NCI-H1105 treated with DMSO at 0.1 percent for 48 hours (cell line): ENCODE measurements around the gene RAB5IF.
"Not testable (repeated sequence)": the region's sequence is repeated elsewhere in the genome, so short reads cannot be mapped to it uniquely, and the experiment has no call there.

ENCODE experiments used
- DNase-seq: peaks from one replicate; lab custom pipeline; 2025; lab: John Stamatoyannopoulos, UW

Gene RAB5IF

DNA sequence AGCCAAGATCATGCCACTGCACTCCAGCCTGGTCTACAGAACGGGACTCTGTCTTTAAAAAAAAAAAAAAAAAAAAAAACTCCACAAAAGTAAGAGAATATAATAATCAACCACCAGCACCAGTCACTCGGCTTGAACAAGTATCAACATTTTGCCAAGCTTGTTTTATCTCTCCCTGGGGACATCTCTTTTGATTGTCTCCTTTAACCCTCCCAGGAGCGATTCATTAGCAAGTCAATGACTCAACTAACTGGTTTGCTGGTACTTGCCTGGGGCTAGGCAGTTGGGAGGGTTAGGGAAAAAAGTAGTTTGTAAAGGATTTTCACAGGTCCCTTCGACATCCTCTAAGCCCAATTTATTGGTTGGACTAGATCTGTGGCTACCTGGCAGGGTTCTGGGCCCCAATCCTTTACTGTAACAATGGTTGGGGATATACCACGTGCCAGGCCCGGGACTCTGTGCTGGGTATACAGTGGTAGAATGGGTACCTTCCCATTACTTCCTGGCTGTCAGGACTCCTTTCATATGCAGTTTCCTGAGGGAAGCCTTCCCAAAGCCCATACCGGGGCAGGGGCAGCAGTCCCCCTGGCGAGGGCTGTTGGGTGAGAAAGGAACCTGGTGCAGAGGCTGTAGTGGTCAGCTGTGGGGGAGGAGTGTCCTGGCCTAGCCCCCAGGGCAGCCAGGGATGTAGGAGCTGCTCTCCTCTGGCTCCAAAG is 20.0 kb upstream of the RAB5IF start:
- DNase-seq = peak; percentile 14

DNA sequence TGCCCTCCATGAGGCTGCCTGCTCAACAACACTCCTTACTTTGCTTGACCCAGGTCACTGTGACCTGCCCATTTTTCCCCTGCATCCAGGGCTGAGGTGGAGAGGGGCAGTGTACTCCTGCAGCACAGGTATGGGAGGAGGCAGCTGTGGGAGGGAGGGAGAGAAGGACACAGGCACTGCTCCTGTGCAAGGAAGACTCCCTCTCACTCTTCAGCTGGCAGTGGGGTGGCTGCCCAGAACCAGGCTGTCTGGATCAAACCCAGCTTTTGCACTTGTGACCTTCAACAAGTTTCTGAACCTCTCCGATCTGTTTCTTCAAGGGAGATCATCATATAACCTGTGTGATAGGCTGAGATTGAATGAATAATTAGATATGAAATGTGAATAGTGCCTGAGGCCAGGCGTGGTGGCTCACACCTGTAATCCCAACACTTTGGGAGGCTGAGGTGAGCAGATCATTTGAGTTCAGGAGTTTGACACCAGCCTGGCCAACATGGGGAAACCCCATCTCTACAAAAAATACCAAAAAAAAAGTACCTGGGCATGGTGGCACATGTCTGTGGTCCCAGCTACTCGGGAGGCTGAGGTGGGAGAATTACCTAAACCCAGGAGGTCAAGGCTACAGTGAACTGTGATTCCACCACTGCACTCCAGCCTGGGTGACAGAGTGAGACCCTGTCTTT is 18.1 kb upstream of the RAB5IF start:
- DNase-seq = no peak

DNA sequence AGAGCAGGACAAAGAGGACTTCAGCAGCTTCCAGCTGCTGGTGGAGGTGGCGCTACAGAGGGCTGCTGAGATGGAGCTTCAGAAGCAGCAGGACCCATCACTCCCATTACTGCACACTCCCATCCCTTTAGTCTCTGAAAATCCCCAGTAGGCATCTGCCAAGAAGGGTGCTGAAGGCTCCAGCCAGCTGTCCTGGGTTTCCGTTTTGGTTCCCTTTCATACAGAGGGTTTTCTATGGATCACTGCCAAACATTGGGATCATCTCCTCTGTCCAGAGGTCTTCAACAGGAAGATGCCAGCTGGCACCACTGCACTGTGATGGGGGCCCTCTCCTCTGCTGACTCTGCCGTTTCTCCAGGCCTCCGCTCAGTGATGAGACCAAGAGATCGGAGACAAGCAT is 14.3 kb upstream of the RAB5IF start:
- no peak for DNase-seq

DNA sequence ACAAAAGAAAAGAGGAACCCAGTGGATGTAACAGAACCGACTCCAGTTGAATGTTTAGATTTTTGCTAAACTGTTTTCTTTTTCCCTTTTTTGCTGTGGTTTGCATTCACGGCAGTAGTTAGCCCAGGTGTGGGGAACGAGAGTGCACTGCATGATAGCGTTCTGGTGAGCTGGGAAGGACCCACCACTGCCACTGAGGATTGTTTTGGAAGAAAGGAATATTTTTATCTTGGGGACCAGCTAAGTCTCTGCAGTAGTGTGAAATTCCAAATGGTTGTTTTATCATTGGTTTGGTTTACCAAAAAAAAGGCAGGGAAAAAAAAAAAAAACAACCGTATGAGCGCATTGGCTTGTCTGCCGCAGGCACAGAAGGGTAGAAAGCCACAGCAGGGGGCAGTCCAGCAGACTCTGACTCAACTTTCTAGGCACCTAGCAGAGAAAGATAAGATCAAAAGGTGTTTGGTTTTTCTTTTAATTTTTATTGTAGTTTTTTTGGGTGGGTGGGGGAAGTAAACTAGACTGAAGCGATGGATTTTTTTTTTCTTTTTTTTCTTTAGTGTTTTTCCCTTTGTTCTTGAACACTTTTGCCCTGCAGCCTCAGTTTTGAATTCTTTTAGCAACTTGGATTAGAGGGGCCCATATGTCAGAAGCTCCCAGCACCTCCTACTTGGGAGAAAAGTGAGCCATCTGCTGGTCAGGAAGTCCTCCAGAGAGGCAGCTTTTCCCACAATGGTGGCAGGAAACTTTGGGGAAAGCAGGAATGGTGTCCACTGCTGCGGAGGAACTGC is 13.5 kb upstream of the RAB5IF start:
- peak; percentile 43 for DNase-seq

DNA sequence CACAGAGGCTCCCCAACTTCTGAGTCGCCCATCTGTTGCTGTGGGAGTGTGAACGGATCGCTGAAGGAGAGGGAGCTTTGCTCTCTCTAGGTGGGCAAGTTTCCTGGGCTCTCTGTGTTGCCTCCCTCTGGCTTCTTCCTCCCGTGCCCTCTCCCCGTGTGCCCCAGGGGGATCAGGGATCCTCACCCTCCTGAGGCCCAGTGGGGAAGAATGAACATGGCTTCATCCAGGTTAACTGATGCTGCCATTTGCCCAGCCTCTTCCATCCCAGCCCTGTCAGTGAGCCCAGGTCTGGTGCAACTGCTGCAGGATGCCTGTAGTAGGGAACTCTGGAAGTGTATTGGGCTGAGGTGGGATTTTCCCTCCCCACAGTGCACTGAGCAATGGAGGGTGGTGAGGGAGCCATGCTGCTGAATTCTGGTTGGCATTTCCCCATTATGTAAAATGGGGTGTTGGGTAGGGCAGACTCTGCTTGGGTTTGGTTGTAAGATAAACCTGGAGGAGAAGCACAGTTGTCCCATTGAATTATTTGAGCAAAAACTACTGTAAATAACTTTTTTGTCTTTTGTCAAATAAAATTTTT is 12.1 kb upstream of the RAB5IF start:
- DNase-seq = no peak

DNA sequence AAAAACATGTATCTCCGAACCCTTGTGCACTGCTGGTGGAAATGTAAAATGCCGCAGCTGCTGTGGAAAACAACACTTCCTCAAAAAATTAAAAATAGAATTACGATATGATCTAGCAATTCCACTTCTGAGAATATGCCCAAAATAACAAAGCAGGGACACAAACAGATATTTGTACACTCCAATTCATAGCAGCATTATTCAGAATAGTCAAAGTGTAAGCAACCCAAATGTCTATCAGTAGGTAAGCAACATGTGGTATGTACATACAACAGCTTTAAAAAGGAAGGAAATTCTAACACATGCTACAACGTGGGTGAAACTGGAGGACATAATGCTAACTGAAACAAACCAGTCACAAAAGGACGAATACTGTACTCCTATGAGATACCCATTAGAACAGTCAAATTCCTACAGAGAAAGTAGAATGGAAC is 5.7 kb upstream of the RAB5IF start:
- DNase-seq = no peak

DNA sequence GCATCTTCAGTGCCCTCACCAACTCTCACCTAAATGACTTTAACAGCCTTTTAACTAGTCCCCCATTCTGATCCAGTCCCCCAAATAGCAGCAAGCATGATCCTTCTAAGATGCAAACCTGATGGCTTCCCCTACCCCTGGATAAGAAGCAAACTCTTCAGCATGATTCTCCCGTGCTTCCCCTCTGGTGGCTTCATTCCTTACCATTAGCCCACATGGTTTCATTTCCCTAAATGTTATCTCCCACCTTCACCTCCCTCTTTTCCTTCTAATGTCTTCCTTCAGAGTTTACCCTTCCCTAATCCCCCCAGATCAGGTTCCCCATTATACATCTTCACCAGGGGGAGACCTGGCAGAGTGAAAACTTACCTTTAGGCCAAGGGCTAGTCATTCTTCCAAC is 4.0 kb upstream of the RAB5IF start:
- DNase-seq = no peak

DNA sequence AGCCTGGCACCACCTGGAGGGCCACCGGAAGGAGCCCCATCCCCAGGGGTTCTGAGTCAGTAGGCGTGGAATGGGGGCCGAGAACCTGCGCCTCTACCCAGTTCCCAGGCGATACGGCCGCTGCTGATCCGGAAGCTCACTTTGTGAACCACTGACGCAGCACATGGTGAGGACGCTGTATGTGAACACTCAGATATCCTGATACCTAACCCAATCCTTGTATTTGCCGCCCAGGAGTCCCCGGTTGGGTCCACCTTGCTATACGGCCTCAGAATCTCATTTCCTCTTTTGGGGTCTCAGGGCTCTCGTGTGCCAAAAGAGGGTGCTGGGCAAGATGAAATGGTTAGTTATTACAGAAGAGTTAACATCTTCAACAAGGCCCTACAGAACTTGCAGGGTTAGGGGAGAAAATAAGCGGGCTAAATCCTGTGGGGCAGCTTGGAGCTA is 604 bp upstream of the RAB5IF start:
- DNase-seq = no peak

DNA sequence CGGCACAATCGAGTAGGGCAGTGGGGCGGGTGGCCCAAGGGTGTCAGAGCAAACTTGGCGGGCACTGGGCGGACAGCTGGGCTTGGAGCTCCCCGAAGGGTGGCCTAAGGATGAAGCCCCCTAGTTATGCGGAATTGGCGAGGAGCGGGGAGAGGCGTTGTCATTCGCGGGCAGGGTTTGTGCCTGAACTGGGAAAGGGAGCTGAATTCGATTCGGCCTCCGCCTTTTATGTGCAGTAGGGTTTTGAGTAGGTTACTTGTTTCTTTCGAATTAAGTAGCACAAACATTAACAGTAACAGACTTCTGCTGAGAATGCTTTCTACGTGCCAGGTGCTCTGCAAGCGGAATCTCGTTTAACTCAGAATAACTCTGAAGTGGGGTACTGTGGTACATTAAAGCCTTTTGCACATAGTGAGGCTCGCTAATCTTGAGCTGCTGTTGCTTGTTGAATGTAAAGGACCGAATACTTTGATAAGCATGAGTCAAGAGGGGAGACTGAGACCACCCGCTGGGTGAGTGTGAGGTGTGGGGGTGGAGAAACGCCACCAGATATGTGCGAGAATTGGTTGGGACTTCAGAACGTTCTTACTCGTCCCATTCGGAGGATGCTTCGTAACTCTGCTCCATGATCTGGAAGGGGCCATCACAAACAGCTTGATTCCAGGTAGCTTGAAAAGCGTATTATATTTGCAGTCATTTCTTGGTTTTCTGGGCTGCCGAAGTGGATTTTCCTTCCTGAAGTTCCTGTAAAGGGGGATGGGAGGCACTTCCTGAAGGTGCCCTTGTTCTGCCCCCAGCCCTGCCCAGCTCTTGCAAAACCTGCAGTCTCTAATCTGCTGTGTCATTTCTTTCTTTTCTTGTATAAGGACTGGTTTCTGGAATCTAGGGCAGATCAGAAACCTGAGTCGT is 833 bp downstream of the RAB5IF start:
- no peak for DNase-seq

DNA sequence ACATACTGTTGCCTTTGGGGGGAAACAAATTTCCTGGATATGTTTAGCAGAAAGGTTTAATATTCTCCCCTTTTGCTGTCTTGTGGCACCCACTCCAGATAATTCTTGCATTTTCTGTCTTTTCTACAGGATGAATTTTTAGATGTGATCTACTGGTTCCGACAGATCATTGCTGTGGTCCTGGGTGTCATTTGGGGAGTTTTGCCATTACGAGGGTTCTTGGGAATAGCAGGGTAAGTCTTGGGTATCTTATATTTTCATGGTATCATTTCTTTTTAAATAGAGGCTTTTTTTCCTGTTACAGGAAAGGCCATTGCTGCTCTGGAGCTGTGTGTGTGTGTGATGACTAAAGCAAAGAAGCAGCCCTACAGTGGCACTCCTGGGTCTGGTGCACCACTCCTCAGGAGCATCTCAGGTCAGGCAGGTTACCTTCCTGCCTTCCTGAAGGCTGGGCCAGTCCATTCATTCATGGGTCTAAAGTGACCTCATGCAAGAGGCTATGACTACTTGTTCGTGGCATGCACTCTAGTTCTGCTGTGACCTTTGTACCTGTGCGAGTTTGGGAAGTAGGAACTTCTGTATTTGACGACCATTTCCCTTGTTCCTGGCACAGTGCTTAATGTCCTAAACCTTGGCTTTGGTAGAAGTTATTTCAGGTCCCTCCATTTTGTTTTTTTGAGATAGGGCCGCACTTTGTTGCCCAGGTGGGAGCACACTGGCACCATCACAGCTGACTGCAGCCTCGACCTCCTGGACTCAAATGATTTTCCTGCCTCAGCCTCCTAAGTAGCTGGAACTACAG is 2.2 kb downstream of the RAB5IF start:
- no peak for DNase-seq

DNA sequence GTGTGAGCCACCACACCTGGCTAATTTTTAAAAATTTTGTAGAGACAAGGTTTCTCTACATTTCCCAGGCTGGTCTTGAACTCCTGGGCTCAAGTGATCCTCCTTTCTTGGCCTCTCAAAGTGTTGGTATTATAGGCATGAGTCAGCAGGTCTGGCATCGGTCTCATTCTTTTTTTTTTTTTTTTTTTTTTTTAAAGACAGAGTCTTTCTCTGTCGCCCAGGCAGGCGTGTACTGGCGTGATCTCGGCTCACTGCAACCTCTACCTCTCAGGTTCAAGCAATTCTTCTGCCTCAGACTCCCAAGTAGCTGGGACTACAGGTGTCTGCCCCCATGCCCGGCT is 2.8 kb downstream of the RAB5IF start:
- not testable (repeated sequence) for DNase-seq

DNA sequence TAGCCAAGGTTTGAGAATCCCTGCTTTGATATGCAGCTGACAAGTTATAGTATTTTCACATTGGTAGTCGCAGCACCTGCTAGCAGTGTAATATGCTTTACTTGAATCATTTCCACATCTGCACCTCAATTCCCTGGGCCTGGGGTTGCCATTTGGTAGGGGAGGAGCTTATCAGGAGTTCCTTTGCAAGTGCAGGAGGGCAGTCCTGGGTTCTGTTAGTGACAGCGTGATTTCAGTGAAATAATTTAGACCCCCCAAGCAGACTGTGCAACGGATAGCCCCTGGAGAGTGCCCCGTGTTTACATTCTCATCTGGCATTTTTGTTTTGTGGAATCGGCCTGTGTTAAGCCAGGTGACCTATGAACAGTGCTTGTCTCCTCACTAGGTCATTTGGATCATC is 6.0 kb downstream of the RAB5IF start:
- no peak for DNase-seq

DNA sequence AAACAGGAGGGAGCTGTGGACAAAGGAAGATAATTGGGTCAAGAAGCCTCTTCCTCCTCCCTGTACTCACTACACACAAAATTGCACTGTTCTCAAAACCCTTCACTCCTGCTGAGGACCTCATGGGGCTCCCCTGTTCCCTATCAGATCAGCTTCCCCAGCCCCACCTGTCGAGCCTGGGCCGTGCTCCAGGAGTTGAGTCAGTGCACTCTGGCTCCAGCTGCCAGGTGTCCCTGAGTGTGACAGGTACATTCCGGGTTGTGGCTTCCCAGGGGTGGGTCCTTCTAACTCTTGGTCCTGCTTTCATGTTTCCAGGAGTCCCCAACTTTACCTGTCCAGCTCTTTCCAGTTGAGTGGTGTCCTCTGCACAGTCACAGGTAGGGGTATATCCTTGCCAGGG is 8.4 kb downstream of the RAB5IF start:
- no peak for DNase-seq

DNA sequence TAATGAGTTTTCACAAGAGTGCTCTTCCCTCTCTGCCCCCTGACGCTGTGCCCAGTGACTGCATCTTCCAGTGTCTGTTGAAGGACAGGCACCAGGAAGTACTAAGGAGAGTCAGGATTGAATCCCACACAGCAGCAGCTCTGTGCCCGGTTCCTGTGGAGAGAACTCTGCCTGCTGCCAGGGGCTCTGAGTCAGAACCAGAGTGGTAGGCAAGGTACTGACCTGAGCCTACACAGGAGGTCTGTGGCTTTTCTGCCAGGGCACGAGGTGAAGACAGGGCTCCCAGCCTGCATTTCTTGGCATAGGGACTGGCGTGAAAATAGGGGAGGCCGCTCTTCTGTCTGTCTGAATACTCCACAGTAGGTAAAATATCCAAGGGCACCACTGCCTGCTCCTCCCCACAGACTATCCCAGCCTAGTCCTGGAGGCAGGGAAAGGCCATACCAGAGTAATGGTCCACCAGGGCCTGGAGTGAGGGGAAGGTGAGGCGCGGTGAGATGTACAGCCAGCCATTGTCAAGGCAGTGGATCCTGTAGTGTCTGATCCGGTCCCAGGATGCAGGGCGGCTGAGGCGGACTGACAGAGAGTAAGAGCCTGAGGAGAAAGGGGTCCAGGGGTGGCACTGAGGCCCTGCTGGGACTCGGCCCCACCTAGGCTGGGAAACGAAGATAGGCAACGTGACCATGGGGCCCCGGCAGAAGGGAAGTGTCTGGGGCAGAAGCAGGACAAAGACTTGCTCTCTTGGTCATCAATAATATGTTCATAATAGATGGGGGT is 9.4 kb downstream of the RAB5IF start:
- DNase-seq = no peak

DNA sequence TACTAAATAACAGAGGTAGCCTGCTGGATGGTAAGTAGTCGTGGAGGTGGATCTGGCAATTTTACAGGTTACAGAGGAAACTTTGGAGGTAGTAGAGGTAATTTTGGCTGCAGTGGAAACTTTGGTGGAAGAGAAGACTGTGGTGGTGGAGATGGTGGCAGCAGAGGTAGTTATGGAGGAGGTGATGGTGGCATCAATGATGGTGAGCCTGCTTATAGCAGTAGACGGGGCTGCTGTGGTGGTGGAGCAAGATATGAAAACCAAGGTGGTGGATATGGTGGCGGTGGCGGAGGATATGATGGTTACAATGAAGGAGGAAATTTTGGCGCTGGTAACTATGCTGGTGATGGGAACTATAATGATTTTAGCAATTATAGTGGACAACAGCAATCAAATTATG is 15.3 kb downstream of the RAB5IF start:
- no peak for DNase-seq

DNA sequence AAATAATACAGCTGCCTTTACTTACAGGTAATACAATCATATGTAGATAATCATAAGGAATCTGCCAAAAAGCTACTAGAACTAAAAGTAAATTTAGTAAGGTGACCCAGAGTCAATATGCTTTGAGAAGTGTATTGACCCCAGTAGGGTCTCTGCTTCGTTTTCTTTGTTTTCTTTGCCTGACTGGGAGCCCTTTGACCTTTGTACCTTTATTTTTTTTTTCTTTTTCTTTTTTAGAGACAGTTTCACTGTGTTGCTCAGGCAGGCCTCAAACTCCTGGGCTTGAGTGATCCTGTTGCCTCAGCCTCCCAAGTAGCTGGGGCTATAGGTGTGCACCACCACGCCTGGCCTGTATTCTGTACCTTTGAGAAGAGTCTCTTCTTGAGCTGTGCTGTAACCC is 17.9 kb downstream of the RAB5IF start:
- DNase-seq = no peak

DNA sequence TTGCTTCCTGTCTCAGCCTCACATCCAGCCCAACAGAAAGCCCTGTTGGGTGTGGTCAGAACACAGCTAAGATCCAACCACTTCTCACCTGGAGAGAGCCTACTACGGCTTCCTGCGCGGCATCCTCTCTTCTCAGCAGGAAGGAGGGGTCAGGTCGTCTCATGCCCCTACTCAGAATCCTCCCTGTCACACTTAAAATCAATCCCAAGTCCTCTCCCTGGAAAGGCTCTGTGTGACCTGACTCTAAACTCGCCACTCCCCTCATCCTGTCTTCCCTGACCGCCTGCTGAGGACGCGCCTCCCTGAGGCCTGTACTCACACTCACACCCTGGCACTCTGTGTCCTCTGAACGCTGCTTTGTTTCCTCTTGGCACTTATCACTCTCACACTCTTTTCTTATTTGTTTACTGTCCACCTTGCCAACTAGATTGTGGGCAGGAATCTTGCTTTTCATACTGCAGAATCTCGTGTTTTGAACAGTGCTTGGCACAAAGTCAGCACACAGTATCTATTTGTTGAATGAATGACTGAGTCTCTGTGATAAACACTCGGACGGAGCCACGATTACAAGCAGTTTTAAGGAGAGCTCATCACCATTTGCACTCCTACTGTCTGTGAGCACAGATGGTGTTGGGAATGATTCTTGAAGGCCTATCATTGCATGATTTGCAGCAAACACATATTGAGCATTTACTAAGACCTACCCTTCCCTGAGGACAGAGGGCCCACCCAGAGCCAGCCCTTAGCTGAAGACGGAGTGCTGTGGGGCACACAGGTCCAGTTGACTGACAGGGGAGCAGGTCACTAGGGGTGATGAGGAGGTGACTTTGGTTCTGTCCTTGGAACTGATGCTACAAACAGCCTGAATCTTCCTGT is 18.7 kb downstream of the RAB5IF start:
- DNase-seq = no peak

DNA sequence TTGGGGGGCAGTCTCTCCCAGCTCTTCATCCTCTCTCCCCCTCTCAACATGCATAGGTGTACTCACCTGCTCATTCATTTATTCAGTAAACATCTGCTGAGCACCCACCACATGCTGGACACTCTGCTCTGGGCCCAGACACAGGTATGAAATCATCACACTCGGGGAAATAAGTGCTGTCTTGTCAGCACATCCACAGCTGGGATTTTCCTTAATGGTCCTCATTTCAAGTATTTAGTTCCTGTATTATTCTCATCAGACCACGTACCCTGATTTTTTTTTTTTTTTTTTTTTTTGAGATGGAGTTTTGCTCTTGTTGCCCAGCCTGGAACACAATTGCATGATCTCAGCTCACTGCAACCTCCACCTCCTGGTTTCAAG is 19.4 kb downstream of the RAB5IF start:
- DNase-seq = no peak

DNA sequence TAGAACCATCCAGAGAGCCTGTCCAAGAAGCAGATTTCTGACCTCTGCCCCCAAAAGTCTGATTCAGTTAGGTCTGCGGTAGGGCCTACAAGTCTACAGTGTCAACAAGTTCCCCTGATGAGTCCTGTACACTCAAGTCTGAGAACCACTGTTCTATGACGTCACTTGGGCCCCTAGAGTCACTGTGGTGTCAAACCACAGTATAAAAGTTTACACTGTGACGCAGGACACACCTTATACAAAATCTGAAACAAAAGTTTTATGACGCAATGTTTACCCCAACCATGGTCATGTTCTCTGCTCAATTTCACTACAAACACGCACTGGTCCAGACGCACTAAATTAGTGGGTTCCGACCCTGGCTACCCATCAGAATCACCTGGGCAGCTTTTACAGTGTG is 22.5 kb downstream of the RAB5IF start:
- no peak for DNase-seq
